ENCODE measurements around the gene SMYD2. TPM values are rescaled to one million over a fixed set of nuclear protein-coding genes. Genes with fewer than 3 reads are reported as not detected.

The SMYD2 gene
- total and polyA plus RNA-seq, 5 donors from 2014 or later = 30.9 to 52.3 (median 46.4) TPM

DNA sequence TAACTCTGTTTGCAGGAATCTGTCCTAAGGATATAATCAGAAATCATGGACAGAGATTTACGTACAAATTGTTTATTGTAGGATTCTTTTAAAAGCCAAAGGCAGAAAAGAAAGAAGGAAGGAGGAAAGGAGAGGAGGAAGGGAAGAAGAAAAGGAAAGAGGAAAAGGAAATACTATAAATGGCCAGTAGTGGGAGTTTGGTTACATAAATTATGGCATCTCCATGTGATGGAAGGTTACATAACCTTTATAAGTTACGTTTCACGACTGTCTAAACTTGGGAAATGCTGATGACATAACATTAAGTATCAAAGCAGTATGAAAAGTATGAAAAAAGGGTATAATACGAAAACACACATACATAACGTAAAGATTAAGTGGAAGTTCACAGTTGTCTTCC, 39.0 kb downstream of the SMYD2 start:
- H3K36me3 Mint-ChIP-seq = peaks cover 45% of the 10 kb centered on the region

DNA sequence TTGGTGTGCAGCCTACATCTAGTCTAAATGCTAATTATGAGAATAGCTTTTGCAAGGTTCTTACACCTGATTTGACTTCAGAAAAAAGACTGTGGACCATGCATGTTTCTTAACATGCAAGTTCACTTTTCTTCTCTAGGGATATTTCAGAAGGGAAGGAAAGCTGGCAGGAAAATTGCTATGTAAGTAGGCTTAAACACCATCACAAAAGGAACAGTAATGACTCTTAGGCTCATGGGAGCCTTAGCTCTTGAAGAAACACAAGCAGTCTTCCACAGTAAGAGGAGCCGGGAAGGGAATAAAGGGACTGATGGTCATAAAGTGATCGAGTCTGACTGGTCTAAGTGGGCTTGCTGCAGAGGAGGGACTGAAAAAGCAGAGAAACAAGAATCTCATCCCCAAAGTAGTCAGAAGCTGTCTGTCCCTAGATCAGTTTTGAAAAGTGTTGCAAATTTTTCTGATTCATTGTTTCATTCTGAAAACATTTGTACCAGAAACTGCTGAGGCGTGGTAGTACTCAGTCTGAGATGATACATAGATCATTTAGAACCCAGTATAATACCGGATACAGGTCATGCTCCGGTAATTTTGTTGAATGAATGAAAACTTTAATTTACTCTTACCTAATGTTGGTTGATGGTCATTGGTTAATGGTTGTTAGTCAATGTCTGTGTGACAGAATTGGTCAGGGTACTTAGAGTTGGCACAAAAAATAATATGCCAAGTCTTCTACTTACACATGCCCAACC, 40.9 kb downstream of the SMYD2 start:
- no peaks in the 10 kb centered on the region for H3K9me3 ChIP-seq (ENCODE audit: control insufficient read depth in 2 of 2, low read length in 2 of 2)
- no peak overlapping the region for H3K4me3 ChIP-seq (ENCODE audit: low read depth, low read length)
- Mint-ChIP-seq H3K4me1 (peaks cover 0 to 5% (median 3%) of the 10 kb centered on the region in 4 donors), H3K27me3 (no peaks in the 10 kb centered on the region), H3K27ac (peak overlapping the region in 1 of 3 donors; percentile 50), H3K9me3 (no peaks in the 10 kb centered on the region), H3K36me3 (peaks cover 47% of the 10 kb centered on the region), H3K4me3 (no peak overlapping the region)
- ATAC-seq (ENCODE audit: low read depth in 2 of 2) (no peak), DNase-seq (no peak)
- H3K27me3 ChIP-seq (ENCODE audit: control insufficient read depth, insufficient read depth, low read length) = no peaks in the 10 kb centered on the region
- no peaks in the 10 kb centered on the region for H3K4me1 ChIP-seq (ENCODE audit: control insufficient read depth, insufficient read depth, low read length, poor library complexity, severe bottlenecking)
- H3K36me3 ChIP-seq (ENCODE audit: control insufficient read depth, insufficient read depth, low read length) = peaks cover 40% of the 10 kb centered on the region
- H3K27ac ChIP-seq (ENCODE audit: insufficient read depth, low read length, poor library complexity, severe bottlenecking) = no peak overlapping the region

More for the DNA sequence above, 39.0 kb downstream of the SMYD2 start:
- Histone ChIP-seq H3K4me3 (ENCODE audit: low read depth, low read length) (no peak overlapping the region), H3K9me3 (ENCODE audit: control insufficient read depth in 2 of 2, low read length in 2 of 2) (no peaks in the 10 kb centered on the region), H3K36me3 (ENCODE audit: control insufficient read depth, insufficient read depth, low read length) (peaks cover 43% of the 10 kb centered on the region), H3K27me3 (ENCODE audit: control insufficient read depth, insufficient read depth, low read length) (no peaks in the 10 kb centered on the region), H3K4me1 (ENCODE audit: control insufficient read depth, insufficient read depth, low read length, poor library complexity, severe bottlenecking) (no peaks in the 10 kb centered on the region), H3K27ac (ENCODE audit: insufficient read depth, low read length, poor library complexity, severe bottlenecking) (no peak overlapping the region)
- H3K27me3 Mint-ChIP-seq = no peaks in the 10 kb centered on the region
- peaks cover 0 to 5% (median 3%) of the 10 kb centered on the region in 4 donors for H3K4me1 Mint-ChIP-seq
- peak overlapping the region in 1 of 3 donors; percentile 49 for H3K27ac Mint-ChIP-seq
- no peak overlapping the region for H3K4me3 Mint-ChIP-seq
- no peak for DNase-seq
- H3K9me3 Mint-ChIP-seq = no peaks in the 10 kb centered on the region
- no peak for ATAC-seq (ENCODE audit: low read depth in 2 of 2)

DNA sequence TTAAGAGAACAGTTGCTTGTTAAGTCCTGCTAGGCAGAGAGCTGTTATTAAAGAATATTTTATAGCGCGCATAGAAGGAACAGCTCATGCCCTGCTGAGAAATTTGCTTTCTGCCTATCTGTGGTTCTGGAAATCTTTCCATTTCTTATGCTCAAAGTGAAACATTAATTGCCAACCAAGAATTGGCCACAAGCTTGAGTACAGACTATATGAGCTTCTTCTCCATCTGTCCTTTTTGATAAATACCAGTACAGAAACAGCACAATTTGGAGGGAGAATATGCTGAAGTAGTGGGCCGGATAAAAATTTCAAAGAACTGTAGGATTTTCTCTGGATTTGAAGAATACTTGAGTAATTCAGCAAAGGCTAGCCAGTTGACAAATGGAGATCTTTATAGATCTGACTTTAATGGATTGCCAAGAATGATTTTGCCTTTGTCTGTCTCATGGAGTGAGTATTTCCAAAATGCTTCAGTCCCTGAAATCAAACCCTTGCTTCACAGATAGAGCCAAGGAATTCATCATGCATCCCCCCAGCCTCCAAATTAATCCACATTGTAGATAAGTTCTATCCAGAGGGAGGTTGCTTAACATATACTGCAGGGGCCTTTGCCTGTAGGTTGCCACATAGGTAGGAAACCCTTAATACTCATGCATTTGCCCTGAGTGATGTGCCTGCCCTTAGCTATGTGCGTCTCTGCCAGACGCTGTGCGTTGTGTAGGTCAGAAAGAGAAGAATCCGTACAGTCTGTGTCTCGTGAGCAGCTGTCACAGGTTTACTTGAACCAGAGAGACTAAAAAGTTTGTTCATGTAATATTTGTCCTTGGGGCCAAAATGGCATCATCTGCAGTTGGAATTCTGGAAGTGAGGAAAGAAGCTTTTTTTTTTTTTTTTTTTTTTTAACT, 44.2 kb downstream of the SMYD2 start:
- Mint-ChIP-seq H3K36me3 (peaks cover 28% of the 10 kb centered on the region), H3K4me1 (peaks cover 0 to 10% (median 6%) of the 10 kb centered on the region in 4 donors), H3K27ac (no peak overlapping the region), H3K27me3 (no peaks in the 10 kb centered on the region), H3K4me3 (no peak overlapping the region), H3K9me3 (no peaks in the 10 kb centered on the region)
- no peak for DNase-seq
- H3K4me1 ChIP-seq (ENCODE audit: control insufficient read depth, insufficient read depth, low read length, poor library complexity, severe bottlenecking) = no peaks in the 10 kb centered on the region
- ATAC-seq (ENCODE audit: low read depth in 2 of 2) = no peak
- no peaks in the 10 kb centered on the region for H3K9me3 ChIP-seq (ENCODE audit: control insufficient read depth in 2 of 2, low read length in 2 of 2)
- peaks cover 28% of the 10 kb centered on the region for H3K36me3 ChIP-seq (ENCODE audit: control insufficient read depth, insufficient read depth, low read length)
- H3K27me3 ChIP-seq (ENCODE audit: control insufficient read depth, insufficient read depth, low read length) = no peaks in the 10 kb centered on the region
- H3K27ac ChIP-seq (ENCODE audit: insufficient read depth, low read length, poor library complexity, severe bottlenecking) = no peak overlapping the region
- no peak overlapping the region for H3K4me3 ChIP-seq (ENCODE audit: low read depth, low read length)

DNA sequence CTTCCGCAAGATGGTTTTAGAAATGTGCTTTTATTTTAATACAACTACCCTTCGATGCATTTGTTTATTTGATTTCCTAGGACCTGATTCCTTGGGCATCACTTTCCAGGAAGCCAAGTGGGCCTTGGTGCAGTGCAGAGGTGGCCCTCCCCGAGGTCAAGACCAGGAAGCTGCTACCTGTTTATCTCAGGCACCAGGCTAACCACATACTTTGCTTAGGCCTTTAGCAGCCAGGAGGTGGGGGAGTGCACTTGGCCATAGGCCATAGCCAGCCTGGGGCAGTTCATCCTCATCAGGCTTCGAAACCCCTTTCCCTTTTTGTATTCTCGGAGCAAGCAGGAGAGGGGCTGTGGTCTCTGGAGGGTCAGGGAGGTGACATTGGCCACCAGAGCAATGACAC, 45.4 kb downstream of the SMYD2 start:
- H3K4me1 Mint-ChIP-seq = peaks cover 0 to 10% (median 6%) of the 10 kb centered on the region in 4 donors
- Histone ChIP-seq H3K27ac (ENCODE audit: insufficient read depth, low read length, poor library complexity, severe bottlenecking) (no peak overlapping the region), H3K4me1 (ENCODE audit: control insufficient read depth, insufficient read depth, low read length, poor library complexity, severe bottlenecking) (no peaks in the 10 kb centered on the region), H3K36me3 (ENCODE audit: control insufficient read depth, insufficient read depth, low read length) (peaks cover 31% of the 10 kb centered on the region), H3K27me3 (ENCODE audit: control insufficient read depth, insufficient read depth, low read length) (no peaks in the 10 kb centered on the region), H3K9me3 (ENCODE audit: control insufficient read depth in 2 of 2, low read length in 2 of 2) (no peaks in the 10 kb centered on the region), H3K4me3 (ENCODE audit: low read depth, low read length) (no peak overlapping the region)
- H3K27me3 Mint-ChIP-seq = no peaks in the 10 kb centered on the region
- no peaks in the 10 kb centered on the region for H3K9me3 Mint-ChIP-seq
- peaks cover 28% of the 10 kb centered on the region for H3K36me3 Mint-ChIP-seq
- ATAC-seq (ENCODE audit: low read depth in 2 of 2) (no peak), DNase-seq (no peak)
- H3K4me3 Mint-ChIP-seq = no peak overlapping the region
- H3K27ac Mint-ChIP-seq = no peak overlapping the region

DNA sequence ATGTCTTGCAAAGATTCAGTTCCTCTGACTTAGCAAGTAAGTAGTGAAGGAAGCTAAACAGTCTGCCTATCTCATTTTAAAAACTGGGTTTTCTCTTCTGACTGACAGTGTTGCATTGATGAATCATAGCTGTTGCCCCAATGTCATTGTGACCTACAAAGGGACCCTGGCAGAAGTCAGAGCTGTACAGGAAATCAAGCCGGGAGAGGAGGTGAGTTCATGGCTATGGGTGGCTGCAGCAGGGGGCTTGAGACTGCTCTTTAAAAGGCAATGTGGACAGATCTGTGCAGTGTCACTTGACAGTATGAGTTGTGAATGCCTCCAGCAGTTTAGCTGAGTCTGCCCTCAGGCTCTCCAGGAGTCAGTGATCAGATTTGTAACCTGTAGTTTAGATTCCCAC, 46.6 kb downstream of the SMYD2 start:
- H3K9me3 ChIP-seq (ENCODE audit: control insufficient read depth in 2 of 2, low read length in 2 of 2) = no peaks in the 10 kb centered on the region
- peak overlapping the region in 1 of 3 donors; percentile 50 for H3K27ac Mint-ChIP-seq
- H3K36me3 Mint-ChIP-seq = peaks cover 32% of the 10 kb centered on the region
- no peaks in the 10 kb centered on the region for H3K4me1 ChIP-seq (ENCODE audit: control insufficient read depth, insufficient read depth, low read length, poor library complexity, severe bottlenecking)
- DNase-seq (no peak), ATAC-seq (ENCODE audit: low read depth in 2 of 2) (no peak)
- H3K36me3 ChIP-seq (ENCODE audit: control insufficient read depth, insufficient read depth, low read length) = peaks cover 28% of the 10 kb centered on the region
- H3K4me1 Mint-ChIP-seq = peaks cover 3 to 10% (median 4%) of the 10 kb centered on the region in 4 donors
- H3K27ac ChIP-seq (ENCODE audit: insufficient read depth, low read length, poor library complexity, severe bottlenecking) = no peak overlapping the region
- H3K9me3 Mint-ChIP-seq = no peaks in the 10 kb centered on the region
- H3K27me3 ChIP-seq (ENCODE audit: control insufficient read depth, insufficient read depth, low read length) = no peaks in the 10 kb centered on the region
- no peak overlapping the region for H3K4me3 ChIP-seq (ENCODE audit: low read depth, low read length)
- H3K27me3 Mint-ChIP-seq = no peaks in the 10 kb centered on the region
- H3K4me3 Mint-ChIP-seq = no peak overlapping the region

DNA sequence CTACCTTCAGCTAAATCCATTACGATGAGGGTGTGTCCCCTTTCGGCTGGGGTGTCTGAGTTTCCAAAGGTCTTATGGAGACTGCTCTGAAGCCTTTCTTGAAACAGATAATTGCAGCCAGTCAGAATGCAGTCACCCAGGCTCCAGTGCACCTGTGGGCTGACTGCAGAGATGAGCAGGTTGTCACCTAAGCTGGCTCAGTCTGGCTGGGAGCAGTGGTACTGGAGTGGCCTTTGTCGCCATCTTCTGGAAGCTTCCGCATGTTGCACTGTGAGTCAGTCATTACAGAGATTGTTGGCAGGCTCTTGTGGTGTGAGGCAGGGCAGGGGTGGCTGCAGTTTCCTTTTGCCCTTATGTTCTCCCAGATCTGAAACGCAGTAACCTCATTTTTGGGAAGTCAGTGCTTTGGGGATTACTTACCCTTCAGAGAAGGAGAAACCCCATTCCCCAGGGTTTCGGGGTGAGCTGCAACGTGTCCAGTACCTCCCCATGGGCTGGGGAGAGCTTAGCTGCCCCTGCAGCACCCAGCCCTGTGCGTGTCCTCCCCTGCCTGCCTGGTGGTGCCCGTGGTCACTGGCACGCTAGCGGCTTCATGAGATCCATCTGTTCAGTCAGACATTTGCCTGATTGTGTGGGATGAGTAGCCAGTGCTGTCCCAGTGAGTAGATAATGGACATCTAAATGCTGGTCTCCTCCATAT, 48.0 kb downstream of the SMYD2 start:
- peak; percentile 91 to 94 for ATAC-seq (ENCODE audit: low read depth in 2 of 2)
- H3K4me1 Mint-ChIP-seq = peaks cover 3 to 10% (median 4%) of the 10 kb centered on the region in 4 donors
- peaks cover 28% of the 10 kb centered on the region for H3K36me3 ChIP-seq (ENCODE audit: control insufficient read depth, insufficient read depth, low read length)
- peak overlapping the region in 2 of 3 donors; percentile 35 to 46 for H3K27ac Mint-ChIP-seq
- no peak overlapping the region for H3K4me3 ChIP-seq (ENCODE audit: low read depth, low read length)
- DNase-seq = peak; percentile 51 to 83 (median 79)
- H3K4me1 ChIP-seq (ENCODE audit: control insufficient read depth, insufficient read depth, low read length, poor library complexity, severe bottlenecking) = no peaks in the 10 kb centered on the region
- H3K27me3 ChIP-seq (ENCODE audit: control insufficient read depth, insufficient read depth, low read length) = no peaks in the 10 kb centered on the region
- no peak overlapping the region for H3K27ac ChIP-seq (ENCODE audit: insufficient read depth, low read length, poor library complexity, severe bottlenecking)
- H3K36me3 Mint-ChIP-seq = peaks cover 35% of the 10 kb centered on the region
- H3K4me3 Mint-ChIP-seq = no peak overlapping the region
- H3K9me3 Mint-ChIP-seq = no peaks in the 10 kb centered on the region
- no peaks in the 10 kb centered on the region for H3K9me3 ChIP-seq (ENCODE audit: control insufficient read depth in 2 of 2, low read length in 2 of 2)
- H3K27me3 Mint-ChIP-seq = no peaks in the 10 kb centered on the region

DNA sequence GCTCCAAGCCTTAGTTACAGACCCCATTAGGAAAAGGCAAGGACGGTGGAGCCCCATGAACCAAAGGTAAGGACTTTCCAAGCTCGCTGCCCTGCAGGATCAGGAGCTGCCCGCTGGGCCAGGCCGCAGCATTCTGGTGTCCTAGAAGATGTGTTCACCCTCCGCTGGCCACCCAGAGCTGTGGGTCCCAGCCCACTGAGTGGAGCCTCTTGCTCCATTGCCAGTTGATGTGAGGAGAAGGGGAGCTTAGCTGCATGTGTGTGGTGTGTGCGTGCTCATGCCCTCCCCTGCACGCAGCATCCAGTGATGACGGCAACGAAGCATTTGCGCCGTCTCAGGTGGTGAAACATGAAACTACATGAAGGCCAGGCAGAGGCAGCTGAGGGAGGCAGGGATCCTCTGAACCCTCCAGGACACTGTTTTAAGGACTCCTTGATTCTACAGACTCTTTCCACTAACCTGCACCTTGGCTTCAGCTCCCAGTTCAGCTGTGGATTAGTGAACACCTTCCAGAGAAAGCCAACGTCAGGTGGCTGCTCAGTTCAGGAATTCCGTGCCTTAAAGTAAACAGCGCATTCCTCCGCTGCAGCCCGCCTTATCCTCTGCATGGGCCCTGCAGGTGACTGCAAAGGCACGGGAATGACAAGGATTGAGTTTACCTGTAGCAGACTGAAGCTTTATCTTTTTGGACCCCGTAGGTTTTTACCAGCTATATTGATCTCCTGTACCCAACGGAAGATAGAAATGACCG, 48.7 kb downstream of the SMYD2 start:
- H3K27ac Mint-ChIP-seq = no peak overlapping the region
- peaks cover 33% of the 10 kb centered on the region for H3K36me3 Mint-ChIP-seq
- DNase-seq = no peak
- Histone ChIP-seq H3K4me1 (ENCODE audit: control insufficient read depth, insufficient read depth, low read length, poor library complexity, severe bottlenecking) (no peaks in the 10 kb centered on the region), H3K9me3 (ENCODE audit: control insufficient read depth in 2 of 2, low read length in 2 of 2) (no peaks in the 10 kb centered on the region), H3K27ac (ENCODE audit: insufficient read depth, low read length, poor library complexity, severe bottlenecking) (no peak overlapping the region), H3K27me3 (ENCODE audit: control insufficient read depth, insufficient read depth, low read length) (no peaks in the 10 kb centered on the region), H3K36me3 (ENCODE audit: control insufficient read depth, insufficient read depth, low read length) (peaks cover 31% of the 10 kb centered on the region), H3K4me3 (ENCODE audit: low read depth, low read length) (no peak overlapping the region)
- no peak for ATAC-seq (ENCODE audit: low read depth in 2 of 2)
- no peaks in the 10 kb centered on the region for H3K9me3 Mint-ChIP-seq
- no peak overlapping the region for H3K4me3 Mint-ChIP-seq
- H3K27me3 Mint-ChIP-seq = no peaks in the 10 kb centered on the region
- peaks cover 3 to 10% (median 4%) of the 10 kb centered on the region in 4 donors for H3K4me1 Mint-ChIP-seq

Measured in CD4-positive, CD25-positive, alpha-beta regulatory T cell (primary cell).